Lower lobe of right lung (tissue), 2 donors: ENCODE data around the gene ABL1. TPM values are rescaled to one million over a fixed set of nuclear protein-coding genes. Genes with fewer than 3 reads are reported as not detected.

Source experiments
- ATAC-seq, 2 donors: fragments of 200-7000 bp; cut with Tn5 transposase; one replicate each; pipeline ENCODE4 v1.9.1; 2020 to 2022; ENCODE audit warnings: mild to moderate bottlenecking in 2 of 2, moderate library complexity in 2 of 2
- DNase-seq: peaks from one replicate; pipeline ENCODE4 v3.0.0-alpha.2; 2020
- H3K27ac ChIP-seq: fragments of 200-600 bp; one replicate; pipeline ENCODE4 v1.8.0; 2022
- H3K27me3 ChIP-seq: fragments of 200-600 bp; one replicate; pipeline ENCODE4 v1.8.0; 2022; ENCODE audit warnings: low read depth
- H3K36me3 ChIP-seq: fragments of 200-600 bp; one replicate; pipeline ENCODE4 v1.8.0; 2022; ENCODE audit warnings: mild to moderate bottlenecking
- H3K4me1 ChIP-seq: fragments of 200-600 bp; one replicate; pipeline ENCODE4 v1.8.0; 2022
- H3K4me3 ChIP-seq: fragments of 200-600 bp; one replicate; pipeline ENCODE4 v1.8.0; 2022; ENCODE audit warnings: mild to moderate bottlenecking
- H3K9me3 ChIP-seq: fragments of 200-600 bp; one replicate; pipeline ENCODE4 v1.8.0; 2022
- CTCF ChIP-seq: fragments of 200-600 bp; IDR thresholded peaks from one replicate; pipeline ENCODE4 v1.8.0; 2022; ENCODE audit warnings: antibody characterized with exemption, mild to moderate bottlenecking
- intact Hi-C: fragments of 100-400 bp; cut with DNase I; formaldehyde crosslinking; loops from one replicate; pipeline ENCODE4 v1.11.0; 2022
- total RNA-seq: library from RNA; stranded (reverse); fragmentation: NEBNext Ultra II Directional; extraction: Animal tissue kit (Norgen Biotek cat#: 25700); gene quantifications from one replicate; pipeline ENCODE4 v1.2.1, GENCODE V29; 2021
- donor health status: DM: no; HTN: yes; CAD: no; lungs with severe emphysema.

ABL1 gene
- total RNA-seq, 1 donor from 2014 or later = 50.2 TPM

DNA sequence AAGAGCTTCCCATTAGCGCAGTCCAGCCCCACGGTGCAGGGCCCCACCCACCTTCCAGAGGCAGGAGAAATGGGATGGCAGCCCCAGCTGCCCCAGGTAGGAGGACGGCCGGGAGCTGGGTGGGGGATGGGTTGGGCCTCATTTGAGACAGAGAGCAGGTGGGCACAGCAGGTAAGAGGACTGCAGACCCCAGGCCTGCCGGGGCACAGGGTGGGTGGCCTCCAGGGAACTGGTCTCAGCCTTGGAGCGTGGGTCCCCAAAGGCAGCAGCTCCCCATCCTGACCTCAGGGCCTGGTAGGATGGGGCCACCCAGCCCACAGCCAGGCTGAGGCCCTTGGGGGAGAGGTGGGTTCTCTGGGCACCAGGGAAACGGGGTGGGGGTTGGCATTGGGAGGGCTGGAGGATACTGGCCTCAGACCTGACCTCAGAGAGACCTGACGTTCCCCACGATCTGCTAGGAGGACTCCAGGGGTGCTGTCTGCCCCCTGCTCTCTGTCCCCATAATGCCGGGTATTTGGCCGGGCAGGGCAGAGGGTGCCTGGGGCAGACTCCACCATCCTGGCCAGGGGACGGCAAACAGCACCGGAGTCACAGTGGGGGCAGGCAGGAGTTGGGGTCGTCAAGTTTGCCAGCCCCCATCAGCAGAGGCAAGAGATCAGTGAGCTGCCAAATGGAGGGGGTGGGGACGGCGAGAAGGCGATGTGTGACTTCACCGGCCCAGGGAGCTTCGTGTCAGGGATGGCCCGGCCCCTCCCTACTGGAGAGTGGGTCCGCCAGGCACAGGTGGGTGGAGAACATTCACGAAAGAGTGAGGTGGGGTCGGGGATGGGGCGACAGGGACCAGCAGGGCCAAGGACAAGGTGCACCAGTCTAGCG is 68.4 kb downstream of the ABL1 start:
- no peaks in the 10 kb centered on the region for H3K4me1 ChIP-seq
- DNase-seq = no peak
- no peak overlapping the region for H3K27ac ChIP-seq
- H3K4me3 ChIP-seq = no peak overlapping the region
- no peak for ATAC-seq
- H3K36me3 ChIP-seq = no peaks in the 10 kb centered on the region
- intact Hi-C loops = no loop called here
- no peak for TF ChIP-seq CTCF
- peaks cover 48% of the 10 kb centered on the region for H3K27me3 ChIP-seq
- H3K9me3 ChIP-seq = no peaks in the 10 kb centered on the region

GRCh38 chr9:130904070-130905044 is 69.3 kb downstream of the ABL1 start:
- Histone ChIP-seq H3K27me3 (peaks cover 52% of the 10 kb centered on the region), H3K36me3 (no peaks in the 10 kb centered on the region)

DNA sequence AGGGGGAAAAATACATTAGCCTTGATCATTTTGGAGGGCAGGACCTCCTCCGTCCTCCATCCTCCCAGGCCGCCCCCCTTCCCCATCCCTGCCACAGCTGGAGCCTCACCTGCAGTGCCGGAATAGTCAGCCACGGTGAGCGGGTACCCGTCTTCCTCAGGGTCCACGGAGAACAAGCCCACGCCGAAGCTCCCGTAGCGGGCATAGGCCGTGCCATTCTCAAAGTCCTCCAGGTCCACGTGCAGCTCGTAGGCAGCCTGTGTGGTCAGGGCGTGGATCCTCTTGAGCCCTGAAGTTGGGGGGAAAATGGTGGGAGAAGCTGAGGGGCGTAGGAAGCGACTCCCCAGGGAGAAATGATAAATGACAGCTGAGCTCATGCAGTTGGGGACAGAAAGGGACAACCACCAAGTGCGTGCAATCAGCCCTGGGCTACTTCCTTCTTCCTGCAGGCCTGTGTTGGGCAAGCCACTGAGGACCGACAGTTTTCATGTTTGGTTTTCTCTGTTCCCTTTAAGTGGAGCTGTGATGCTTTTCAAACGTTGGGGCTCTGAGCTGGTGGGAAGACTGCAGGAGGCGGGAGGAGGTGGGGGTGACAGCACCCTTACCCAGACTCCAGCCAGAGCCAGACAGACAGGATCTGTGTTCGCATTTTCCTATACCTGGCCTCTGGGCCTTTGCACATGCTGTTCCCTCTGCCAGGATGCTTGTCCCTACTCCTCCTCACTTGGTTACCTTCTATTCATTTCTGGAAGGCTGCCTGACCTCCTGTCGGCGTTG is 70.3 kb downstream of the ABL1 start:
- no peaks in the 10 kb centered on the region for H3K36me3 ChIP-seq
- H3K9me3 ChIP-seq = no peaks in the 10 kb centered on the region
- intact Hi-C loops = no loop called here
- DNase-seq = no peak
- H3K4me1 ChIP-seq = no peaks in the 10 kb centered on the region
- ATAC-seq = no peak
- H3K27ac ChIP-seq = no peak overlapping the region
- no peak overlapping the region for H3K4me3 ChIP-seq
- no peak for TF ChIP-seq CTCF
- peaks cover 52% of the 10 kb centered on the region for H3K27me3 ChIP-seq

More at GRCh38 chr9:130904070-130905044, 69.3 kb downstream of the ABL1 start:
- no peak overlapping the region for H3K4me3 ChIP-seq
- ATAC-seq (no peak), DNase-seq (no peak)
- intact Hi-C loops = no loop called here
- no peak overlapping the region for H3K27ac ChIP-seq
- no peak for TF ChIP-seq CTCF
- H3K9me3 ChIP-seq = no peaks in the 10 kb centered on the region
- H3K4me1 ChIP-seq = no peaks in the 10 kb centered on the region

GRCh38 chr9:130905902-130906734 is 71.1 kb downstream of the ABL1 start:
- Histone ChIP-seq H3K36me3 (no peaks in the 10 kb centered on the region), H3K4me1 (no peaks in the 10 kb centered on the region), H3K9me3 (no peaks in the 10 kb centered on the region), H3K27ac (no peak overlapping the region), H3K27me3 (peaks cover 48% of the 10 kb centered on the region), H3K4me3 (no peak overlapping the region)
- DNase-seq = no peak
- TF ChIP-seq CTCF = no peak
- no peak for ATAC-seq
- intact Hi-C loops = no loop called here
